Activated T-cell treated with anti-CD3 and anti-CD28 coated beads for 4 hours (primary cell): ENCODE measurements around the gene RNASEH2A.

Source experiments
- DNase-seq: peaks from one replicate; pipeline ENCODE4 v3.0.0-alpha.2; 2020

RNASEH2A gene

GRCh38 chr19:12806242-12807081, at the start of gene RNASEH2A:
Gene RNASEH2A (plus strand): TSS chr19:12806584. CDS start chr19:12806674, 90 bp downstream.
- DNase-seq, result peak; percentile 74

- DNase-seq, result no peak
Observed at GRCh38 chr19:12757544-12758274, 48.7 kb upstream of the RNASEH2A start.

- DNase-seq, result no peak
Observed at GRCh38 chr19:12759686-12760085, 46.7 kb upstream of the RNASEH2A start.

GRCh38 chr19:12763100-12763499, 43.3 kb upstream of the RNASEH2A start:
- no peak for DNase-seq

GRCh38 chr19:12764698-12765097, 41.7 kb upstream of the RNASEH2A start:
- no peak for DNase-seq

GRCh38 chr19:12766051-12766521, 40.3 kb upstream of the RNASEH2A start:
- DNase-seq, result peak; percentile 58

GRCh38 chr19:12767150-12767549, 39.2 kb upstream of the RNASEH2A start:
- no peak for DNase-seq

GRCh38 chr19:12767666-12768065, 38.7 kb upstream of the RNASEH2A start:
- no peak for DNase-seq

- no peak for DNase-seq
Observed at GRCh38 chr19:12769689-12770088, 36.7 kb upstream of the RNASEH2A start.

GRCh38 chr19:12770922-12771321, 35.5 kb upstream of the RNASEH2A start:
- no peak for DNase-seq

GRCh38 chr19:12772323-12772722, 34.1 kb upstream of the RNASEH2A start:
- no peak for DNase-seq

GRCh38 chr19:12773571-12773970, 32.8 kb upstream of the RNASEH2A start:
- no peak for DNase-seq

- no peak for DNase-seq
Observed at GRCh38 chr19:12774588-12775555, 31.5 kb upstream of the RNASEH2A start, which contains the start of gene HOOK2. Gene HOOK2 (minus strand): TSS chr19:12775552. CDS start chr19:12775449, 103 bp downstream.

- DNase-seq, result peak; percentile 74
Observed at GRCh38 chr19:12777217-12778016, 29.0 kb upstream of the RNASEH2A start.

- no peak for DNase-seq
Observed at GRCh38 chr19:12778017-12778904, 28.1 kb upstream of the RNASEH2A start.

GRCh38 chr19:12778905-12779161, 27.6 kb upstream of the RNASEH2A start:
- DNase-seq, result no peak

- DNase-seq, result no peak
Observed at GRCh38 chr19:12779162-12779993, 27.0 kb upstream of the RNASEH2A start.

- DNase-seq, result no peak
Observed at GRCh38 chr19:12782174-12782423, 24.3 kb upstream of the RNASEH2A start.

GRCh38 chr19:12782424-12783290, 23.7 kb upstream of the RNASEH2A start:
- DNase-seq, result peak; percentile 88
